PC-3 (cell line): ENCODE results near the gene C1GALT1C1. TPM values are rescaled to one million over a fixed set of nuclear protein-coding genes. Genes with fewer than 3 reads are reported as not detected.

Source experiments
- ATAC-seq: fragments of 200-7000 bp; cut with Tn5 transposase; 2 replicates; pipeline ENCODE4 v1.9.1; 2020; ENCODE audit warnings: mild to moderate bottlenecking, moderate library complexity
- BruUV-seq: library from RNA; stranded (reverse); fragments of 400-500 nt; replicated peaks from 2 replicates; lab custom pipeline; 2021; lab: Mats Ljungman, UMichigan
- CTCF ChIA-PET: fragments of 300-600 bp; sonication (Branson Sonifier 250); formaldehyde crosslinking; loops from one replicate; lab custom pipeline; 2022; ENCODE audit warnings: antibody characterized with exemption; lab: Charles Lee
- POLR2A ChIA-PET: fragments of 300-600 bp; sonication (Branson Sonifier 250); formaldehyde crosslinking; loops from one replicate; lab custom pipeline; 2022; ENCODE audit warnings: antibody characterized with exemption; ENCODE audit not compliant: unreplicated experiment; lab: Charles Lee
- DNase-seq: peaks from one replicate; pipeline ENCODE4 v3.0.0-alpha.2; 2015
- H2AFZ ChIP-seq: fragments of 300-600 bp; sonication (generic); 2 replicates; pipeline ENCODE4 v1.6.0; 2016; ENCODE audit warnings: antibody characterized with exemption, low read length
- H3F3A ChIP-seq: fragments of 300-600 bp; sonication (generic); one replicate; pipeline ENCODE4 v1.6.0; 2017; ENCODE audit warnings: antibody characterized with exemption, low read length, control low read depth, mild to moderate bottlenecking; ENCODE audit not compliant: unreplicated experiment
- H3K27ac ChIP-seq: fragments of 300-600 bp; sonication (generic); 2 replicates; pipeline ENCODE4 v1.5.1; 2016; ENCODE audit warnings: mild to moderate bottlenecking, low read length
- H3K27me3 ChIP-seq: fragments of 300-600 bp; sonication (generic); 2 replicates; pipeline ENCODE4 v1.6.1; 2016; ENCODE audit warnings: low read length, mixed read lengths
- H3K36me3 ChIP-seq: fragments of 300-600 bp; sonication (generic); 2 replicates; pipeline ENCODE4 v1.6.1; 2016; ENCODE audit warnings: low read depth, mixed run types, low read length, mixed read lengths
- H3K4me1 ChIP-seq: fragments of 300-600 bp; sonication (generic); 2 replicates; pipeline ENCODE4 v1.5.1; 2016; ENCODE audit warnings: low read length; ENCODE audit not compliant: insufficient read depth
- H3K4me2 ChIP-seq: fragments of 300-600 bp; sonication (generic); 2 replicates; pipeline ENCODE4 v1.6.0; 2016; ENCODE audit warnings: low read length
- H3K4me3 ChIP-seq: fragments of 300-600 bp; sonication (generic); 2 replicates; pipeline ENCODE4 v1.5.1; 2016; ENCODE audit warnings: mild to moderate bottlenecking, low read length, mixed read lengths
- H3K79me2 ChIP-seq: fragments of 300-600 bp; sonication (generic); 2 replicates; pipeline ENCODE4 v1.6.1; 2017; ENCODE audit warnings: low read length, mixed read lengths
- H3K9ac ChIP-seq: fragments of 300-600 bp; sonication (generic); 2 replicates; pipeline ENCODE4 v1.6.0; 2016; ENCODE audit warnings: mild to moderate bottlenecking, low read length
- H3K9me2 ChIP-seq: fragments of 300-600 bp; sonication (generic); replicated peaks from 2 replicates; pipeline ENCODE4 v1.6.1; 2016; ENCODE audit warnings: mixed run types, low read length, mixed read lengths
- H3K9me3 ChIP-seq: fragments of 300-600 bp; sonication (generic); 2 replicates; pipeline ENCODE4 v1.6.1; 2016; ENCODE audit warnings: low read length, mixed read lengths
- H4K20me1 ChIP-seq: fragments of 300-600 bp; sonication (generic); 2 replicates; pipeline ENCODE4 v1.6.1; 2016; ENCODE audit warnings: low read length, mixed read lengths
- EZH2 ChIP-seq: fragments of 300-600 bp; sonication (generic); IDR thresholded peaks from one replicate; pipeline ENCODE4 v1.6.1; 2017; ENCODE audit warnings: antibody characterized with exemption, mild to moderate bottlenecking, low read length; ENCODE audit not compliant: unreplicated experiment
- EZH2phosphoT487 ChIP-seq: fragments of 300-600 bp; sonication (generic); IDR thresholded peaks from 2 replicates; pipeline ENCODE4 v1.6.1; 2018; ENCODE audit warnings: mild to moderate bottlenecking, antibody characterized with exemption, low read length, borderline replicate concordance
- intact Hi-C: fragments of 100-400 bp; cut with micrococcal nuclease; formaldehyde crosslinking; loops from 2 replicates; pipeline ENCODE4 v1.9.0; 2023
- total RNA-seq: library from RNA; depleted of rRNA; stranded (reverse); fragments of >200 nt; gene quantifications from 2 replicates; pipeline ENCODE4 v1.2.3, GENCODE V29; 2014; rRNA removed
- TF ChIP-seq, protein P1 (sequence below): fragments of 300-600 bp; sonication (generic); conservative IDR thresholded peaks from 2 replicates; pipeline ENCODE4 v1.5.1; 2017; ENCODE audit warnings: antibody characterized with exemption, low read depth, mild to moderate bottlenecking, low read length

The C1GALT1C1 gene
- total RNA-seq, 1 experiment from 2014 or later: 37.2 TPM

DNA sequence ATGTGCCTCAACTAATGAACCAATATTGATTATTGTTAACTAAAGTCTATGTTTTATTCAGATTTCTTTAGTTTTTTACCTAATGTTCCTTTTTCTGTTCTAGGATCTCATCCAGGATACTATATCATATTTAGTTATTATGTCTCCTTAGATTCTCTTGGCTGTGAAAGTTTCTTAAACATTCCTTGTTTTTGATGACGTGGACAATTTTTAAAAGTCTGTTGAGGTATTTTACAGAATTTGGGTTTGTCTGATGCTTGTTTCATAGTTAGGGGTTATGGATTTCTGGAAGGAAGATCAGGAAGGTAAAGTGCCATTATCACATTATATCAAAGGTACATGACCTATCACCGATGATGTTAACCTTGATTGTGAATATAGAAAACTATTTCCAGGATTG lies 44.2 kb downstream of the C1GALT1C1 start:
- Histone ChIP-seq H2AFZ (no peak overlapping the region), H3K9ac (no peak overlapping the region), H3K27ac (no peak overlapping the region), H3F3A (no peaks in the 10 kb centered on the region), H4K20me1 (no peaks in the 10 kb centered on the region), H3K4me2 (no peak overlapping the region), H3K36me3 (no peaks in the 10 kb centered on the region), H3K9me3 (no peaks in the 10 kb centered on the region), H3K9me2 (no peaks in the 10 kb centered on the region), H3K79me2 (no peaks in the 10 kb centered on the region), H3K4me1 (no peaks in the 10 kb centered on the region), H3K27me3 (no peaks in the 10 kb centered on the region), H3K4me3 (no peak overlapping the region)
- no peak for TF ChIP-seq EZH2phosphoT487
- no peak for TF ChIP-seq EZH2
- TF ChIP-seq, protein P1, sequence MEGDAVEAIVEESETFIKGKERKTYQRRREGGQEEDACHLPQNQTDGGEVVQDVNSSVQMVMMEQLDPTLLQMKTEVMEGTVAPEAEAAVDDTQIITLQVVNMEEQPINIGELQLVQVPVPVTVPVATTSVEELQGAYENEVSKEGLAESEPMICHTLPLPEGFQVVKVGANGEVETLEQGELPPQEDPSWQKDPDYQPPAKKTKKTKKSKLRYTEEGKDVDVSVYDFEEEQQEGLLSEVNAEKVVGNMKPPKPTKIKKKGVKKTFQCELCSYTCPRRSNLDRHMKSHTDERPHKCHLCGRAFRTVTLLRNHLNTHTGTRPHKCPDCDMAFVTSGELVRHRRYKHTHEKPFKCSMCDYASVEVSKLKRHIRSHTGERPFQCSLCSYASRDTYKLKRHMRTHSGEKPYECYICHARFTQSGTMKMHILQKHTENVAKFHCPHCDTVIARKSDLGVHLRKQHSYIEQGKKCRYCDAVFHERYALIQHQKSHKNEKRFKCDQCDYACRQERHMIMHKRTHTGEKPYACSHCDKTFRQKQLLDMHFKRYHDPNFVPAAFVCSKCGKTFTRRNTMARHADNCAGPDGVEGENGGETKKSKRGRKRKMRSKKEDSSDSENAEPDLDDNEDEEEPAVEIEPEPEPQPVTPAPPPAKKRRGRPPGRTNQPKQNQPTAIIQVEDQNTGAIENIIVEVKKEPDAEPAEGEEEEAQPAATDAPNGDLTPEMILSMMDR: no peak
- CTCF ChIA-PET: no interaction called here
- DNase-seq (no peak), ATAC-seq (no peak)
- no TSS peak for BruUV-seq
- POLR2A ChIA-PET: no interaction called here
- intact Hi-C loops: no loop called here

Other genes starting within 250 kb of the C1GALT1C1 start
- 51.5 and 53.8 TPM in 2 replicates for gene LAMP2, start 160.8 kb downstream of the C1GALT1C1 start, total RNA-seq
- 38.1 and 47.6 TPM in 2 replicates for gene CUL4B, start 69.1 kb downstream of the C1GALT1C1 start, total RNA-seq
- gene MCTS1, start 26.0 kb downstream of the C1GALT1C1 start, total RNA-seq: 50.0 and 83.7 TPM in 2 replicates
- not detected in 2 replicates for gene CT47B1, start 245.8 kb upstream of the C1GALT1C1 start, total RNA-seq